HT1080 (cell line): ENCODE measurements around the gene RAB13. TPM values are rescaled to one million over a fixed set of nuclear protein-coding genes. Genes with fewer than 3 reads are reported as not detected.

Experiments
- DNase-seq: peaks from one replicate; pipeline ENCODE4 v3.0.0-alpha.2; 2015; ENCODE audit warnings: low read depth
- total RNA-seq: library from RNA; depleted of rRNA; stranded (reverse); fragments of >200 nt; shearing (Covaris generic); gene quantifications from 2 replicates; pipeline ENCODE4 v1.2.3, GENCODE V29; 2014

RAB13 gene
- total RNA-seq, 1 experiment from 2014 or later = 52.3 TPM

GRCh38 chr1:153957744-153958110 is 28.4 kb downstream of the RAB13 start:
- DNase-seq = peak; percentile 29

DNA sequence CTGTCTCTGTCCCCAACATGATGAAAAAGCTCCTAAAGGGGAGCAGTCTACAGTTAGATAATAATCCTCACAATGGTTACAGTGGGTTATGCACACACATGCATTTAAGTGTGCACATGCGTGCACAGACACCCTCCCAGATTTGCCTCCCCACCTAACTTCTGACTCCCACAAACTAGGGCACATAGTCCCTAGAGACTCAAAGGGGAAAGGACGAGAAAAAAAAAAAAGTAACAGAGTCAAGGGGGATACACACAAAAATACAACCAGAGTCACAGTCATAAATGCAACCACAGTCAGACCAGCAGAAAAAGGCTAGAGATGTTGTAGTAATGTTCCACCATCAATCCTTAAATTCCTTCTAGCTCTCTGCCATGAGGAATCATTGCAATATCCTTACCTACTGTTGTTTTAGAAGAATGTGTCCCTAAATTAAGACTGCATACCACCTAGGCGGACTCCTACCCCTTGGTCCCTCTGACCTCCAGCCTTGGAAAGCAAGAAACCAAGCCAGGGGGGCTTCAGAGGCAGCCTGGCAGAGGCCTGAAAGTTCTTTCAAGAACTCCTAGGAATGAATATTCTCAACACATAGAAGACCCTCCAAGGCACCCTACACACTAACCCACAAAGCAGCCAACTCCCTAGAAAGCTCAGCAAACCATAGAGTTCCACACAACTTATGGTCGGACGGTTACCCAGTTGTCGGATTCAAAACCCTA is 29.0 kb downstream of the RAB13 start:
- DNase-seq = no peak

- DNase-seq = no peak
Measured at GRCh38 chr1:153954826-153955225, 31.3 kb downstream of the RAB13 start.

GRCh38 chr1:153953859-153954365 is 32.2 kb downstream of the RAB13 start:
- no peak for DNase-seq

DNA sequence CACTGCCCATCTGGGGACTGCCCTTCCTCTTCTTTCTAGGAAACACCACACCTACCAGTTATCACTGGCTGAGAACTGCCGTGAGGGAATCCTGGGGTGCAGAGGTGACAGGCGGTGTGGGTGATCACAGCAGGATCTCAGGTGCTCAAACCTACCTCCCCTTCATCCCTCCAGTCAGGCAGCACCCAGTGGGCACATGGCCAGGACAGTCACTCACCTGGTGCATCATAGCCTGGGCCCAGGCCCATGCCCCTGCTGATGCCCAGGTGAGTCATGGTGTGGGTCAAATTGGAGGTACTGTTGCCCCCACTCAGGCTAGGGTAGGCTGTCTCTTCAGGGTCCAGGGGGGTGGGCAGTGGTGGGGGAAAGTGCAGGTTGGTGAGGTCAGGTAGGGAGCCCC is 34.3 kb downstream of the RAB13 start:
- no peak for DNase-seq

DNA sequence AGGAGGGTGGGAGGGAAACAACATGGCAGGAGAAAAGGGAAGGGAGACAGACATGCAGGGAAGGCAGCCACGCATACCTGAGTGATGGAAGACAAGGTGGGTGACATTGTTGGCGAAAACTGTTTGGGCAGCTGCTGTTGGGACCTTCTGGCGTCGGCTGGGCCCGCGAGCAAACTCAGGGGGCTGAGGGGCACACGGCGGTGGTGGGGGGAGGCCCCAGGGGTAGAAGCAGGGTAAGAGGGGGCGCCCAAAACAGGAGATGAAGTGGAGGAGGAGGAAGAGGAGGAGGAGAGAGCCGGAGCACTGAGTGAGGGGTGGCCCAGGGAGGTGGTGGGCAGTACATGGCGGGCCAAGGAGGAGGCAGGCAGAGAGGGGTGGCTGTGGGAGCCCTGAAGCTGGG is 35.0 kb downstream of the RAB13 start:
- no peak for DNase-seq

DNA sequence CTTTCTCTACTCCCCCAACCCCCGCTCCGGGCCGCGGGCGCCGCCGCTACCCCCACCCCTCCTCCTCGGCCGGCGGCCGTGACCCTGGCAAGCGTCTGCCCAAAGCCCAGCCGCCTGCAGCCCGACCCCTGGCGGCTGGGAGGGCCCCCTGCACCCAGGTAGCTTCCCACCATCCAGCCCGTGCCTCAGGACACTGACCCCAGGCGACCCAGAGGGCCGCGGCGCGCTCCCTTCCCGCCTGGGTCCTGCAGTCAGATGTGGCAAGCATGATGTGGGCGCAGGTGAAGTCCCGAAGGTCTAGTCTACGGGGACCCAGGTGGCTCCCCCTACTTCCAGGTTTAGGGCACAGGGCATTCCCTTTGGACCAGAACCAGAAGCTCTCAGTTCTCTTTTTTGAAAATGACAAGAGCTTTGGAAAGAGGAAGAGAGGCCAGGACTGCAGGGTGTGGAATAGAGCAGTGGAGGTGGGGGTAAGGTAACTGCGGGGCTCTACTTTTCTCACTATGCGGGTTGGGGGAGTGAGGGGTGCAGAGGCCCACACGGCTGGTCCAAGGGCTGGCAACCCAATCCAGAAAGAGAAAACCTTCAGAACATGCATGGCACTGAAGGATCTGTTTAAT is 39.4 kb downstream of the RAB13 start, which contains the start of gene DENND4B:
Gene DENND4B (minus strand): TSS at position 97 of the 620 bp plus-strand sequence. CDS start 2,344 bp downstream, outside the sequence.
- peak; percentile 71 for DNase-seq

- DNase-seq = peak; percentile 66
Measured at GRCh38 chr1:153945795-153946621, 40.1 kb downstream of the RAB13 start.

DNA sequence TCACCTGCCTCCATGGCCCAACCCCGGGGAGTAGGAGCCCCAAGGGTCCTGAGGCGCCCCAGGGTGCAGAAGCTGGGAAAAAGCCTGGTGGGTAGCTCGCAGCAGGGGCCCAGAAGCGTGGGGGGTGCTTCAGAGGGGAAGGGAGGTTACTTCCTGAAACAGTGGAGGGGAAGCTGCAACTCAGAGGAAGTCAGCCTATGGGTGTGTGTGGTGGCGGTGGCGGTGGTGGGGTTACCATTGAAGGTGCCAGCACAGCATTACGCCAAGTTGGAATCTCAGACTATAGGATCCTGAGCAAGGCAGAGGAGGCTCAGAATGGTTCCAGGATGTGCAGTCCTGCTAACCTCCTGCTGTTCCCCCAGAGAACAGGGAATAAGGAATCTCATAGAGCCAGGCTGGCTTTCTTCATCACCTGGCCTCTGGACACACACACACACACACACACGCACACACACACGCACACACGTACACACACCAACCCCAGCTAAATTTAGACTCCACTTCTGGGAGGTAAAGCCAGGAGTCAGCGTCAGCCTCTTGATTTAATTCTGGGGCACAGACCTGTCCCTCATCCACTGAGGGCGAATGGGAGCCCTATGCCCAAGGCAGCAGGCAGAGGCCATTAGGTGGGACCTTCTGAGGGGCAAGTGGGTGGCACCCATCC is 40.9 kb downstream of the RAB13 start:
- peak; percentile 13 for DNase-seq

GRCh38 chr1:153944827-153945117 is 41.4 kb downstream of the RAB13 start:
- DNase-seq = no peak

DNA sequence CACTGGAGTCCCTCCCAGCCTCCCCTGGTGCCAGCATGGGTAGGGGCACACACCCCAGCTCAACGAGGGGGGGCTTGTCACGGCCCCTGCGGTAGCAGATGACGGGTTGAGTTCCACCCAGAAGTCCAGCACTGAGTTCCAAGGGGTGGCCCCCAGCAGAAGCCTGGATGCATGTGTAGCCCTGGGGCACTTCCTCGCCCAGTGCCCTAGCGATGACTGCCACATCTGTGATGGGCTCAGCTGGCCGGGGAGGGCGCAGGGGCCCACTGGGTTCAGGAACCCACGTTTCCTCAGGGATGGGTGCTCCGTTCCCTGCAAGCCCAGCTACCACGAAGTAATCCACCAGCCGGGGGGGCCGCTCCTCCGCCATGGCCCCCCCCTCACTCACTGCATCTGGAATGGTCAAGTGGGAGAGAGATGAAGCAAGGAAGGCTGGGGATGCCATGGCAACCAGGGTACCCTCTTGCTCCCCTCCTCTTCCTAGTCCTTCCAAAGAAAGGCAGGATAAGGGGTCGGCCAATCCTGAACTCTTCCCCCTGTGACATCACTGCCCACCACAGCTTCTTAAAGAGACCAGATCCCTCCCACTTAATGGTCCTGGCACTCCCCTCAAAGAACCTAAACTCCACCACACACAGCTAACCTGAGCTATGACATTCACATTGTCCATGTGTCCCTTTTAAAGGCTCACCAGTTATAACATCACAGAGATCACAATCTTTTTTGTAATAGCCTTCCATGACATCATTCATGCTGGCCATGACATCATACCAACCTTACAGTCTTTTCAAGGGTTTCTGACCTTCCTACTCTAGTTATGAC is 41.9 kb downstream of the RAB13 start:
- DNase-seq = no peak

DNA sequence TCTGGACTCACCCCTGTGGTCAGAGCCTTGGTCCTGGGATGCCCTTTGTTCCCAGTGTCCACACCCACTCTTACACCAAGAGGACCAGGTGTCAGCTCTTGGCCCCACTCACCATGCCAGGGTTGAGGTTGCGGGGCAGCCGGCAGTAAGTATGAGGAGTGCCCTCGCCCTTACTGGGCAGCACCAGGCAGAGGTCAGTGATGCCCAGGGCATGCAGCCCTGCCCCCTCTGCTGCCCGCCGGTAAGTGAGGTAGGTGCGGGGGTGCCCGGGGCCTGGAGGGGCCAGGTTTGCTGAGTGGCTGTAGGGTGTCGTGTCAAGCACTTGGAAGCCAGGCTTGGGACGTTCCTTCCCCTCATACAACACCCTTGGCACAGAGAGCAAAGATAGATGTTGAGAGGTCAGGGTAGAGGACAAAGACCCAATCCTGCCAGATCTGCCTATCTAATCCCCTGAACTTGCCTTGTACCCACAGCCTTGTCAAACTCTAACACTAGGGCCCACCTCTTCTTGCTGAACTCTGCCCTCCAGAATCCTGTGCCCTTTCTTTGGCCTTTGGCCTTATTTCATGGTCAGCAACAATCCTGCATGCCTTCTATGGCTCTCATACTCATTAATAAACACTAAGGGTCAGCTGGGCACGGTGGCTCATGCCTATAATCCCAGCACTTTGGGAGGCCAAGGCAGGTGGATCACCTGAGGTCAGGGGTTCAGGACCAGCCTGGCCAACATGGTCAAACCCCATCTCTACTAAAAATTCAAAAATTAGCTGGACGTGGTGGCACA is 43.2 kb downstream of the RAB13 start:
- DNase-seq = no peak

DNA sequence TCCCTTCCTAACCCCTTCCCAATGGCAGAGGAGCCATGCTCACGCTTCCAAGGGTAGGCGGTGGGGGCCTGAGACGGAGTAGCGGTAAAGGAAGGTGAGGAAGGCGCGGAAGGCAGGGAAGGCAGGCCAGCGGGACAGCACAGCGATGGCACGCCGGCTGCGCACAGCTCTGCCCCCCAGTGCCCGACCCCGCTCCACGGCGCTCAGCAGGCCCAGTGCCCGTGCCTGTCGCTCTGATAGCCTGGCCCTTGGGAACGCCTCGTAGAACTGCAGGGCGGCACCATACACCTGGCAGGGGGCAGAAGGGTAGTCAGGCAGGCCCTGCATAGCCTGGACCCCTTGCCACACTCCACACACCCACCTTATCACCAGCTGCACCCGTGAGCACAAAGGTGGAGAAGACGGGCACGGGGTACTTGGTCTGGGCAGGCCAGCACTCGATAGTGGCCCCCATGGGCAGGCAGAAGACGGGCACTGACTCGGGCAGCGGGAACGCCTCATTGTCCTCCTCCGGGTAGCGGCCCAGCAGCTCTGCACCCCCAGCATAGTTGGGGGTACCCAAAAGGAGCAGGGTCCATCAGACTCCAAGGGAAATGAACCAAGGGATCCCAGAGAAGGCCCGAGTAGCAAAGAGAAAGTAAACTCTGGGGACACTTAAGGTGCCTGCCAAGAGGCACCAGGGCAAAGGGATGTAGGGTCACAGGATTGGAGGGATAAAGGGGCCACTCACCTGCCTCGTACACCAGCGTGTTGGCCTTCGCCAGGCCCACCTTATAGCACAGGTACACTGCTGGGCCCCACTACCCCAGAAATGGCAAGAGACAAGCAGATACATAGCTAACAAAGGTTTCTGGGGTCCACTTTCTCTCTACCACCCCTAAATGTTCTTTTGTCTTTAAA is 44.1 kb downstream of the RAB13 start:
- DNase-seq = no peak

DNA sequence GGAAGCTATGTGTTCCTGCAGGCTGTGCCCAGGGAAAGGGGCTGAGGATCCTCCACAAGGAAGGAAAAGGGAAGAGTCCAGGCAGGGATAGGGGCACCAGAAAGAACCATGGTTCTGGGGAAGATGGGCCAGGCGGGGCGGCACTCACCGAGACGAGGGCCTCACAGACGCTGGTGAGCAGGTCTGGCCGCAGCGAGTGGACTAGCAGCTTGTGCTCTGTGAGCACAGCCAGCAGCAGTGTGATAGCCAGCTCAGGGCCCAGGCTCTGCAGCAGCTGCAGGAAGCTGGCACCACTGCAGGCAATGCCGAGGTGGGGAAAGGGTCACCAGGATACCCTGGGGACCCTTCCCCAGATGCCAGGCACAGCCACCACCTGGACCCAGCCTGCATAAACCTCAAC is 45.4 kb downstream of the RAB13 start:
- no peak for DNase-seq

- DNase-seq = no peak
Measured at GRCh38 chr1:153939476-153939875, 46.7 kb downstream of the RAB13 start.

GRCh38 chr1:153938996-153939395 is 47.1 kb downstream of the RAB13 start:
- no peak for DNase-seq

DNA sequence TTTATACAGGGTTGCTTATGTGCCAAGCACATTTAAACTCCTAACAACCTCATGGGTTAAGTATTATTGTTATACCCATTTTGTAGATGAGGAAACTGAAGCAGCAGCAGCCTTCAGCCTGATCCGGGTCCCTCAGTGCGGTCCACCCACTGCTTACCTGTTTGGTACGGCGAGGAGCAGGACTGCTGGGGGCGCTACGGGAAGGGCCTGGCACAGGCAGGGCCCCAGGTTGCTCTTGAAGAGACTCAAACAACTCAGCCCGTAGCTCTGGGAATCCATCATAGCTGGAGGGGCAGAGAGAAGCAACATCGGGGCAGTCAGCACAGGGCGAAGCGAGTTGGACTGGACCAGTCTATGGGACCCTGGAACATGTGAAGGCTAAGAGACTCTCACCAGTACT is 48.8 kb downstream of the RAB13 start:
- no peak for DNase-seq

- DNase-seq = no peak
Measured at GRCh38 chr1:153936011-153936802, 49.9 kb downstream of the RAB13 start.
